Activated T-helper 1 cell treated with anti-CD3 and anti-CD28 coated beads, Interleukin-12 subunit alpha, Interleukin-12 subunit beta, Interleukin-2, Interleukin-4 antibody, amounts not matched to agents 30 ng/mL and 10 ng/mL and 1 ng/mL, durations not matched to agents 14 hours and 24 hours and 36 hours (primary cell): ENCODE data around the gene C4B. TPM values are rescaled to one million over a fixed set of nuclear protein-coding genes. Genes with fewer than 3 reads are reported as not detected.
"Not testable (repeated sequence)": the region's sequence is repeated elsewhere in the genome, so short reads cannot be mapped to it uniquely, and the experiment has no call there.

Source experiments
- DNase-seq: peaks from one replicate; pipeline ENCODE4 v3.0.0; 2021; ENCODE audit warnings: low spot score
- H3K27ac Mint-ChIP-seq: one replicate; pipeline ENCODE4 v1.8.0; 2021; ENCODE audit warnings: mild to moderate bottlenecking, mixed read lengths
- H3K27me3 Mint-ChIP-seq: one replicate; pipeline ENCODE4 v1.8.0; 2022; ENCODE audit warnings: mild to moderate bottlenecking, moderate library complexity, mixed read lengths; ENCODE audit not compliant: insufficient read depth
- H3K36me3 Mint-ChIP-seq: one replicate; pipeline ENCODE4 v1.8.0; 2021; ENCODE audit warnings: low read depth, mixed read lengths
- H3K4me1 Mint-ChIP-seq: one replicate; pipeline ENCODE4 v1.8.0; 2021; ENCODE audit warnings: low read depth, mixed read lengths
- H3K4me3 Mint-ChIP-seq: one replicate; pipeline ENCODE4 v1.8.0; 2021; ENCODE audit warnings: mild to moderate bottlenecking, moderate library complexity, mixed read lengths
- H3K9me3 Mint-ChIP-seq: one replicate; pipeline ENCODE4 v1.8.0; 2021; ENCODE audit warnings: mixed read lengths
- intact Hi-C: fragments of 100-400 bp; cut with micrococcal nuclease; formaldehyde crosslinking; loops from one replicate; pipeline ENCODE4 v1.15.1; 2024
- total RNA-seq: library from RNA; stranded (reverse); gene quantifications from 2 replicates; pipeline ENCODE4 v1.2.3, GENCODE V29; 2022

Gene C4B
- total RNA-seq, 1 donor from 2014 or later, result 4.1 TPM

- no peaks in the 10 kb centered on the region for H3K9me3 Mint-ChIP-seq
Measured at GRCh38 chr6:32056254-32056653, 41.7 kb downstream of the C4B start.

DNA sequence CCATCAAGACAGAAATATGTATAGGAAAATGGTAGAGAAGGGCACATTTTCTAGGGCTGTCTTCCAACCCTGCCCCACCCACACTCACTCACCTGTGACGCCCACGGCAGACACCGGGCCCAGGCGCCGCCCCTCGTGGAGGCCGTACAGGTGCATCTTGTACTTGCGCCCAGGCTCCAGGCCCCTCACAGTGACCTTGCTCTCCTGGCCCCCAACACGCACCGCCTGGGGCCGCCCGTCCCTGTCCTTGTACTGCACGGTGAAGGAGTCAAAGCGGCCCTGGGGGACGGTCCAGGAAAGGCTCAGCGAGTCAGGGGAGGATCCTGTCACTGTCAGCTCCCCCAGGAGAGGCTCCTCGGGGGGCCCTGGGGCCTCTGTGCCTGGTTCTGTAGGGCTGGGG, 43.4 kb downstream of the C4B start:
- no peaks in the 10 kb centered on the region for H3K4me1 Mint-ChIP-seq
- DNase-seq, result no peak
- no peak overlapping the region for H3K27ac Mint-ChIP-seq
- no peaks in the 10 kb centered on the region for H3K9me3 Mint-ChIP-seq
- no peaks in the 10 kb centered on the region for H3K36me3 Mint-ChIP-seq
- no peaks in the 10 kb centered on the region for H3K27me3 Mint-ChIP-seq
- H3K4me3 Mint-ChIP-seq, result no peak overlapping the region
- intact Hi-C loops, result no loop called here

More at GRCh38 chr6:32056254-32056653, 41.7 kb downstream of the C4B start:
- Mint-ChIP-seq H3K27ac (no peak overlapping the region), H3K27me3 (peaks cover 2% of the 10 kb centered on the region), H3K36me3 (no peaks in the 10 kb centered on the region), H3K4me1 (no peaks in the 10 kb centered on the region), H3K4me3 (no peak overlapping the region)
- DNase-seq, result no peak
- intact Hi-C loops, result no loop called here

GRCh38 chr6:32058511-32058963, 43.9 kb downstream of the C4B start:
- H3K27me3 Mint-ChIP-seq, result no peaks in the 10 kb centered on the region
- H3K4me3 Mint-ChIP-seq, result no peak overlapping the region
- intact Hi-C loops, result no loop called here
- no peak overlapping the region for H3K27ac Mint-ChIP-seq
- H3K4me1 Mint-ChIP-seq, result no peaks in the 10 kb centered on the region
- H3K9me3 Mint-ChIP-seq, result no peaks in the 10 kb centered on the region
- no peak for DNase-seq
- H3K36me3 Mint-ChIP-seq, result no peaks in the 10 kb centered on the region

DNA sequence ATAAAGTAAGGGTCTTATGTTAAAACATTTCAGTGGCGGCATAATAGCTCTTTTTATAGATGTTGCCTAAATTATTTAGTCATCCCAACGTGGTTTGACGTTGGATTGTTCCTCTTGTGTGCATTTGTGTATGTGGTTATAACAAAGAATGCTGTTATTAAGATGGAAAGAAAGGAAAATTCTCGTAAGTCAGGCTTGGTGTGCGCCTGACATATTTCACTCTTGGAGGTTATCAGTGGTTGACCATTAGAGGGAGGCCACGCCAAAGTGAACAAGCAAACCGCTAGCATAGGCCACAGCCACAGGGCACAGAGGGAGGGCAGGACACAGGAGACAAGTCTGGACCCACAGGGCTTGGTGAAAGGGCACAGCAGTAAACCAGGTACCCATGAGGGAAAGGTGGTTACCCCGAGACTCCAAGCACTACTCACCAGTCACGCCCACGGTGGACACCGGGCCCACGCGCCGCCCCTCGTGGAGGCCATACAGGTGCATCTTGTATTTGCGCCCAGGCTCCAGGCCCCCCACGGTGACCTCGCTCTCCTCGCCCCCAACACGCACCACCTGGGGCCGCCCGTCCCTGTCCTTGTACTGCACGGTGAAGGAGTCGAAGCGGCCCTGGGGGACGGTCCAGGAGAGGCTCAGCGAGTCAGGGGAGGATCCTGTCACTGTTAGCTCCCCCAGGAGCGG, 46.5 kb downstream of the C4B start:
- intact Hi-C loops, result no loop called here
- no peak for DNase-seq
- H3K4me1 Mint-ChIP-seq, result no peaks in the 10 kb centered on the region
- H3K9me3 Mint-ChIP-seq, result no peaks in the 10 kb centered on the region
- no peak overlapping the region for H3K27ac Mint-ChIP-seq
- no peak overlapping the region for H3K4me3 Mint-ChIP-seq
- H3K36me3 Mint-ChIP-seq, result no peaks in the 10 kb centered on the region
- H3K27me3 Mint-ChIP-seq, result no peaks in the 10 kb centered on the region

DNA sequence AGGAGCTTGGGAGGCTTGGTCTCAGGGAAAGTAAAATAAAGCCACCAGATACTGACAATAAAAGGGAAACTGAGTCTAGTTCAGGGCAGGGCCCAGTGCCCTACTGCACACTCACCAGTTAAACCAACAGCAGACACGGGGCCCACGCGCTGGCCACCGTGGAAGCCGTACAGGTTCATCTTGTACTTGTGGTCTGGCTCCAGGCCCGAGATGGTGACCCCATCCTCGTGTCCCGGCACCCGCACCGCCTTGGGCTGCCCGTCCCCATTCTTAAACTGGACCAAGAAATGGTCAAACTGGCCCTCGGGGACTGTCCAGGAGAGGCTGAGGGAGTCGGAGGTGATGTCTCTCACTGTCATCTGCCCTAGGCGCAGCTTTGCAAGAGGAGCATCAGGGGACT, 50.1 kb downstream of the C4B start:
- no peaks in the 10 kb centered on the region for H3K27me3 Mint-ChIP-seq

DNA sequence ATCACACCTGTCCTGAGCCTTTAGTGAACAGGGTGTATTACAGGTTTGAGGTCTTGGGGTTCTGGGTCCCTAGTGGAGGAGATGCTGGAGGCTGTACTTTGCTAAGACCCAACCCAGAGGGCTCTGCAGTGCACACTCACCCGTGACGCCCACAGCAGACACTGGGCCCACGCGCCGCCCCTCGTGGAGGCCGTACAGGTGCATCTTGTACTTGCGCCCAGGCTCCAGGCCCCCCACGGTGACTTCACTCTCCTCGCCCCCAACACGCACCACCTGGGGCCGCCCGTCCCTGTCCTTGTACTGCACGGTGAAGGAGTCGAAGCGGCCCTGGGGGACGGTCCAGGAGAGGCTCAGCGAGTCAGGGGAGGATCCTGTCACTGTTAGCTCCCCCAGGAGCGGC, 52.9 kb downstream of the C4B start:
- H3K4me1 Mint-ChIP-seq, DNase-seq, H3K9me3 Mint-ChIP-seq, intact Hi-C loops, H3K27me3 Mint-ChIP-seq, H3K4me3 Mint-ChIP-seq, H3K36me3 Mint-ChIP-seq, H3K27ac Mint-ChIP-seq: not testable (repeated sequence)

More for the DNA sequence above, 50.1 kb downstream of the C4B start:
- no peak for DNase-seq
- intact Hi-C loops, result no loop called here
- Mint-ChIP-seq H3K4me1 (no peaks in the 10 kb centered on the region), H3K9me3 (no peaks in the 10 kb centered on the region), H3K27ac (no peak overlapping the region), H3K4me3 (no peak overlapping the region), H3K36me3 (no peaks in the 10 kb centered on the region)

GRCh38 chr6:32068315-32068714, 53.7 kb downstream of the C4B start:
- DNase-seq, H3K27ac Mint-ChIP-seq, H3K27me3 Mint-ChIP-seq, H3K4me3 Mint-ChIP-seq, H3K9me3 Mint-ChIP-seq, intact Hi-C loops, H3K36me3 Mint-ChIP-seq, H3K4me1 Mint-ChIP-seq: not testable (repeated sequence)

DNA sequence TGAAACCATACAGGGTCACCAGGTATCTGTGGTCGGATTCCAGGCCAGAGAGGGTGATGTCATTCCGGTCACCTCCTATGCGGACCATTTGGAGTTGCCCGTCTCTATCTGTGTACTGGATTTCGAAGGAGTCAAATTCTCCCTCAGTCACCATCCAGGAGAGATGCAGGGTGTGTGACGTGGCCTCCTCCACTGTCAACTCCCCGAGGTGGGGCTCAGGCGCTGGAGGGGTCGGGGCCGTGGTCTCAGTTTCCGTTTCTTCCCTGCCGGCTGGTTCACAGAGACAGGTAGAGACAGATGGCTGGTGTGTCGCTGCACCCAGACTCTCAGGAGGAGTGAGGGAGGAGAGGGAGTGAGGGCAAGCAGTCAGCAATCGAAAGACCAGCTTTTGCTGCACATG, 54.3 kb downstream of the C4B start:
- no peaks in the 10 kb centered on the region for H3K4me1 Mint-ChIP-seq
- no peaks in the 10 kb centered on the region for H3K9me3 Mint-ChIP-seq
- intact Hi-C loops, result no loop called here
- no peak for DNase-seq
- no peaks in the 10 kb centered on the region for H3K27me3 Mint-ChIP-seq
- H3K4me3 Mint-ChIP-seq, result no peak overlapping the region
- no peak overlapping the region for H3K27ac Mint-ChIP-seq
- no peaks in the 10 kb centered on the region for H3K36me3 Mint-ChIP-seq

DNA sequence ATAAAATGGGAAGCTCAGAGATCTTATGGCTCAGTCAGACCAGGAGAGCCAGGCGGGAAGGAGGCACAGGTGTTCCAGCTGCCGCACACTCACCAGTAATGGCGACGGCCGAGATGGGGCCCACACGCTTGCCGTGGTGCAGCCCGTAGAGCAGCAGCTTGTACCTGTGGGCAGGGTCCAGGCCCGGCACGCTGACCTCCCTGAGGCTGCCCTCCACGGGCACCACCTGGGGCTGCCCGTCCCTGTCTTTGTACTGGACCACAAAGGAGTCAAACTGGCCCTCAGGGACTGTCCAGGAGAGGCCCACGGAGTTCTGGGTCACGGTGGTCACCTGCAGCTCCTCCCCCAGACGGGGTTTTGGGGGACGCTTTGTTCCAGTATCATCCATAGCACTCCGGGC, 54.9 kb downstream of the C4B start:
- H3K4me3 Mint-ChIP-seq, result no peak overlapping the region
- DNase-seq, result no peak
- H3K4me1 Mint-ChIP-seq, result no peaks in the 10 kb centered on the region
- H3K36me3 Mint-ChIP-seq, result no peaks in the 10 kb centered on the region
- H3K9me3 Mint-ChIP-seq, result no peaks in the 10 kb centered on the region
- no peak overlapping the region for H3K27ac Mint-ChIP-seq
- H3K27me3 Mint-ChIP-seq, result no peaks in the 10 kb centered on the region
- intact Hi-C loops, result no loop called here

DNA sequence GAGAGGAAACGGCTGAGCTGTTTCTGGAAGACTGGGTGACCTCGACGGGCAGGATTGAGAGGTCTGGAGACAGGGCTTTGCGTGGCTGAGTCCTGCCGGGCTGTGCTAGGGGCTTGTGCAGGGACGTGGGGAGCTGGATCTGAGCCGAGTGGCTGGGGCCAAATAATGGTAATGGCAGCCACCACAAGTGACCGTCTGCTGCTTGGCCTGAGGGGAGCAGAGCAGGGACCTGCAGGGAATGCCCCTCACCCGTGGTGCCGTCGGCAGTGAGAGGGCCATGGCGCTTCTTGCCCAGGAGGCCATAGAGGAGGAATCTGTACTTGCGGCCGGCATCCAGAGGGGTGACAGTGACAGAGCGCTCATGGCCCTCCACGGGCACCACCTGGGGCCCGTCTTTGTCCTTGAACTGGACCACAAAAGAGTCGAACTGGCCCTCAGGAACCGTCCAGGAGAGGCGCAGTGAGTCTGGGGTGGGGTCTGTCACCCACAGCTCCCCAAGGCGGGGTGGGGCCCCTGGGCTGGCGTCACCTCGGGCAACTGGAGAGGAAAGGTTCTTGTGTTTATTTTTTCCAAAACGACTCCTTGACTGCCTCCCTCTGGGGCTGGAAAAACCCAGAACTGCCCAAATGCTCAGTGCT, 55.4 kb downstream of the C4B start:
- intact Hi-C loops, result no loop called here
- no peaks in the 10 kb centered on the region for H3K27me3 Mint-ChIP-seq
- no peaks in the 10 kb centered on the region for H3K9me3 Mint-ChIP-seq
- H3K4me3 Mint-ChIP-seq, result no peak overlapping the region
- H3K36me3 Mint-ChIP-seq, result no peaks in the 10 kb centered on the region
- H3K4me1 Mint-ChIP-seq, result no peaks in the 10 kb centered on the region
- no peak overlapping the region for H3K27ac Mint-ChIP-seq
- DNase-seq, result no peak

- H3K27ac Mint-ChIP-seq, result no peak overlapping the region
- H3K4me1 Mint-ChIP-seq, result no peaks in the 10 kb centered on the region
- intact Hi-C loops, result no loop called here
- no peak for DNase-seq
- H3K9me3 Mint-ChIP-seq, result no peaks in the 10 kb centered on the region
- no peak overlapping the region for H3K4me3 Mint-ChIP-seq
- H3K27me3 Mint-ChIP-seq, result no peaks in the 10 kb centered on the region
- H3K36me3 Mint-ChIP-seq, result no peaks in the 10 kb centered on the region
Measured at GRCh38 chr6:32070814-32071543, 56.4 kb downstream of the C4B start.

DNA sequence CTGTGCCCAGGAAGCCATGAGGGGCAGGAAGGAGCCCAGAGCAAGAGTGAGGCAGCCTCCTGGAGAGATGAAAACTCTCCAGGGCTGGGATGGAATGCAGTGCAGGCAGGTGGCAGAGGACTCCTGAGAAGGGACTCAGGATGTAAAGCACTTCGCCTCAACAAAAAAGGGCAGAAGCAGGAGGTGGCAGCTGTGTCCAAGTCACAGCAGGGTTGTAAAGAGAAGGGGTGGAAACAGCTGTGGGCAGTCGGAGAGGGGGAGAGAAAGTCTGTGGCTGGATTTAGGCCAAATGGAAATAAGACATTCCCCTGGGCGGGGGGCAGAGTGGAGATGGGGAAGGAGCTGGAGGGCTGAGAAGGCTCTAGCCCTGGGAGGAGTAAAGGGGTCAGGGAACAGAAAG, 58.5 kb downstream of the C4B start:
- H3K9me3 Mint-ChIP-seq, result no peaks in the 10 kb centered on the region
- H3K36me3 Mint-ChIP-seq, result no peaks in the 10 kb centered on the region
- DNase-seq, result no peak
- H3K4me3 Mint-ChIP-seq, result no peak overlapping the region
- H3K27ac Mint-ChIP-seq, result no peak overlapping the region
- intact Hi-C loops, result no loop called here
- no peaks in the 10 kb centered on the region for H3K4me1 Mint-ChIP-seq
- peaks cover 3% of the 10 kb centered on the region for H3K27me3 Mint-ChIP-seq

DNA sequence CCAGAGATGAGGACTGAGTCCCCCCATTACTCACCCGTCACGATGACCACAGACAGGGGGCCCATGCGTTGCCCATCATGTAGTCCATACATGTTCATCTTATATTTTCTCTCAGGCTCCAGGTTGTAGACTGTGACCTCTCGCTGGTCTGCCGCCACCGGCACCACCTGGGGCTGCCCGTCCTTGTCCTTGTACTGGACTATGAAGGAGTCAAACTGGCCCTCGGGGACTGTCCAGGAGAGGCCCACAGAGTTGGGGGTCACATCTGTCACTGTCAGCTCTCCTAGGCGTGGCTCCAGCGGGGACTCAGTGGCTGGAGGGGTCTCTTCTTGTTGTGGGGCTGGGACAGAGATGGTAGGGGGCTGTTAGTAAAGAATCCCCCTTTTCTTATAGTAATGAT, 59.0 kb downstream of the C4B start:
- Mint-ChIP-seq H3K9me3 (no peaks in the 10 kb centered on the region), H3K4me1 (no peaks in the 10 kb centered on the region), H3K27me3 (peaks cover 3% of the 10 kb centered on the region), H3K36me3 (no peaks in the 10 kb centered on the region), H3K27ac (no peak overlapping the region), H3K4me3 (no peak overlapping the region)
- no peak for DNase-seq
- intact Hi-C loops, result no loop called here
